Stomach (tissue), 4 donors: ENCODE results near the gene TMPRSS7.

ENCODE experiments used
- CTCF ChIP-seq, 7 experiments: fragments of 450-650 bp in 4 of 7; fragments of 200-600 bp in 3 of 7; sonication (generic) in 3 of 7; IDR thresholded peaks; one replicate each; pipeline ENCODE4 v1.5.1; 2016 to 2019; ENCODE audit warnings: antibody characterized with exemption in 7 of 7, control low read depth in 2 of 7, mild to moderate bottlenecking in 1 of 7
- POLR2A ChIP-seq, 4 donors: fragments of 450-650 bp; IDR thresholded peaks; one replicate each; pipeline ENCODE4 v1.6.1; 2016; ENCODE audit warnings: antibody characterized with exemption in 4 of 4, control low read depth in 2 of 4, mild to moderate bottlenecking in 1 of 4, moderate library complexity in 1 of 4

- no peak for TF ChIP-seq POLR2A (IDR thresholded peaks at IDR 0.05)
- TF ChIP-seq CTCF (IDR thresholded peaks at IDR 0.05) = no peak
Measured at GRCh38 chr3:112059497-112059896, 25.0 kb downstream of the TMPRSS7 start.
